ENCODE measurements around the gene NMBR. TPM values are rescaled to one million over a fixed set of nuclear protein-coding genes. Genes with fewer than 3 reads are reported as not detected.

NMBR gene
- total and polyA plus RNA-seq, 12 donors, result 0.11 to 0.15 TPM; not detected in 10

DNA sequence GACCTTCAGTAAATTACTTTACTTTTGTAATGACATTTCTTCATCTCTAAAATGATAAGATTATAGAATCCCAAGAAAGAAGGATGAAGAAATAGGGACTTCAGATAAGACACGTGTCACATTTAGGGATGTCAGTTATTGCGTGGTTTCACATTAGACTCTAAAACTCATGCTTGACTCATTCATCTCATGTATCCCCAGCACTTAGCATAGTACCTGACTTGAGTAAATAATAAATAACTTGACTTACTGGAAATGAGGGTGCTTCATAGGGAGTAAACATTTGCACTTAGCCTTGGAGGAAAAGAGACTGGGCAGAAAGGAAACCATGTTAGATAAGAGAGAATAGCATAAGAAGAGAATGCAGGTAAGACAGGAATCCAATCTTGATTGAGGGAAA is 37.4 kb upstream of the NMBR start:
- H3K27me3 ChIP-seq, result no peaks in the 10 kb centered on the region
- TF ChIP-seq CTCF (IDR thresholded peaks at IDR 0.05) (no peak), POLR2A (IDR thresholded peaks at IDR 0.05) (no peak)
- H3K36me3 ChIP-seq (replicated peaks in 1 of 2), result no peaks in the 10 kb centered on the region
- no peak overlapping the region for H3K4me3 ChIP-seq
- intact Hi-C loops (cut with DNase I), result no loop called here
- H3K9me3 ChIP-seq (replicated peaks in 1 of 3), result no peaks in the 10 kb centered on the region
- H3K4me1 ChIP-seq (replicated peaks in 1 of 2), result peaks cover 7 to 18% of the 10 kb centered on the region in 2 donors
- H3K27ac ChIP-seq, result no peak overlapping the region
- 66 to 84% (median 83%) methylated on average over 2 of the region's 2 CpGs for WGBS, 4 donors
- no peak for DNase-seq

DNA sequence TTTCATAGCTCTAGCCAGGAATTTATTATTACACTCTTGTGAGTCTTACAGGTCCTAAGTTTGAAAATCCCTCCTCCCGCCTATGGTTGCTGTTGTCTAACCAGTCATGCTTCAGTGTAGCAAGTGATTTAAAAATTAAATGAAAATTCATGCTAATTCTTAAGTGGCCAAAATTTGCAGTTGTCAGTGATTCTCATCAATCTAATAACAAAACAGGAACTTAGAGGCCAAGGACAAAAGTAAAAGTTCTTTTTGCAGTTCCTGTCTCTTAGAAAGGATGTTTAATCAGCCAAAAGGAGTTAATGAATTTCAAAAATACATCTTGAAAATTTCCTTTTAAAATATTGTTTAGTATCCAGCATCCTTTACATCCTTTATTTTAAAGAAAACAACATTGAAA is 36.4 kb upstream of the NMBR start:
- 92 to 100% (median 97%) methylated on average over 1 of the region's 1 CpG for WGBS, 4 donors
- H3K27me3 ChIP-seq, result no peaks in the 10 kb centered on the region
- TF ChIP-seq POLR2A (IDR thresholded peaks at IDR 0.05) (no peak), CTCF (IDR thresholded peaks at IDR 0.05) (no peak)
- peaks cover 0 to 2% (median 0%) of the 10 kb centered on the region in 3 donors for H3K9me3 ChIP-seq (replicated peaks in 1 of 3)
- no peaks in the 10 kb centered on the region for H3K36me3 ChIP-seq (replicated peaks in 1 of 2)
- intact Hi-C loops (cut with DNase I), result no loop called here
- no peak overlapping the region for H3K4me3 ChIP-seq
- H3K4me1 ChIP-seq (replicated peaks in 1 of 2), result peaks cover 7 to 18% of the 10 kb centered on the region in 2 donors
- DNase-seq, result no peak
- H3K27ac ChIP-seq, result no peak overlapping the region

DNA sequence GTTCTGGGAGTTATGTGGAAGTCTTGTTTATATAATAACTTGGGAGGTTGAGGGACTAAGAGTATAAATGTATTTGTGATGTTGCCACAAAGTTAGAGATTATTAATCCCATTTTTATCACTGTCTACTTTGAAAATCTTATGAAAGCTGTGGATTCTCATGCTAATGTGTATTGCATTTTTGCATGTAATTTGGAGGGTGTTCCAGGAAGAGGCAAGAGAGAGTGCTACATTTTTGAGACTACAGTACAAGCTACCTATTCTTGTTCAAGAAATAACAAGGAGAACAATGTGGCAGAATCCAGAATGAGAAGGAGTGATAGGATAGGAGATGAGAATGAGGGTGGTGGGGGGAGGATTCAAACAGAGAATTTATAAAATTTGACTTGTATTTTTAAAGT is 35.1 kb upstream of the NMBR start:
- intact Hi-C loops (cut with DNase I), result no loop called here
- no peak for DNase-seq
- Histone ChIP-seq H3K4me3 (no peak overlapping the region), H3K9me3 (replicated peaks in 1 of 3) (peaks cover 0 to 6% (median 0%) of the 10 kb centered on the region in 3 donors), H3K27me3 (no peaks in the 10 kb centered on the region), H3K36me3 (replicated peaks in 1 of 2) (no peaks in the 10 kb centered on the region), H3K4me1 (replicated peaks in 1 of 2) (peaks cover 2 to 12% of the 10 kb centered on the region in 2 donors), H3K27ac (no peak overlapping the region)
- TF ChIP-seq POLR2A (IDR thresholded peaks at IDR 0.05), result no peak
- no peak for TF ChIP-seq CTCF (IDR thresholded peaks at IDR 0.05)

- Histone ChIP-seq H3K4me1 (replicated peaks in 1 of 2) (peaks cover 0 to under 1% of the 10 kb centered on the region in 2 donors), H3K27ac (no peak overlapping the region), H3K9me3 (replicated peaks in 1 of 3) (peaks cover 0 to 6% (median 0%) of the 10 kb centered on the region in 3 donors), H3K36me3 (replicated peaks in 1 of 2) (no peaks in the 10 kb centered on the region), H3K4me3 (no peak overlapping the region), H3K27me3 (no peaks in the 10 kb centered on the region)
- no peak for DNase-seq
- TF ChIP-seq CTCF (IDR thresholded peaks at IDR 0.05) (no peak), POLR2A (IDR thresholded peaks at IDR 0.05) (no peak)
- intact Hi-C loops (cut with DNase I), result no loop called here
Observed at GRCh38 chr6:142178129-142178528, 31.2 kb upstream of the NMBR start.
